ENCODE data around the gene NUDT8. TPM values are rescaled to one million over a fixed set of nuclear protein-coding genes. Genes with fewer than 3 reads are reported as not detected.

The NUDT8 gene
- total RNA-seq, 2 donors from 2014 or later = 11.5 to 21.8 TPM

- intact Hi-C loops (cut with DNase I) = no loop called here
- peak overlapping the region; percentile 46 to 93 (median 82) for H3K27ac ChIP-seq
- 85 to 95% methylated on average over 2 of the region's 2 CpGs for WGBS, 2 donors
Measured at GRCh38 chr11:67631853-67632174, 2.1 kb upstream of the NUDT8 start.

DNA sequence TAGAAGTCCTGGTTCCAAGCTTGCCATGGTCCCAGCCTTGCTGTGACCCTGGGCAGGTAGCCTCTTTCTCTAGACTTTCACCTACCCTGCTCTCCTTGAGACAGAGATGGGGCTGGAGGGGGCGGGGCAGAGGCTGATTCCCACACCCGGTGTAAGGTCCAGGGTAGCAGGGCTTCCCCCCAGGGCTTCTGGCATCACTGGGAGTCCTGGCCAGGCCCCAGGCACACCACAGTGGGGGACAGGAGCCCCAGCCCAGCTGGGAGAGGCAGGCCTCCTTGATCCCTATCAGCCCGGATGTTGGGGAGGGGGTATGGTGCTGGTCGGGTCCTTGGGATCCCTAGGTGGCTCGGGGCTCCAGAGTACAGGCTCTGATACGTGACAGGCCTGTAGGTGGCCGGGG, 1.7 kb upstream of the NUDT8 start:
- H3K27ac ChIP-seq = peak overlapping the region; percentile 74 to 95 (median 92)
- no peak for TF ChIP-seq POLR2A (IDR thresholded peaks at IDR 0.05)
- TF ChIP-seq CTCF (IDR thresholded peaks at IDR 0.05) = no peak
- H3K36me3 ChIP-seq (replicated peaks in 1 of 2; ENCODE audit: insufficient read depth in 1 of 2, low read depth in 2 of 2) = no peaks in the 10 kb centered on the region
- no peaks in the 10 kb centered on the region for H3K9me3 ChIP-seq
- DNase-seq (no peak), ATAC-seq (no peak)
- H3K4me1 ChIP-seq = peaks cover 42% of the 10 kb centered on the region
- H3K27me3 ChIP-seq = no peaks in the 10 kb centered on the region
- H3K4me3 ChIP-seq = no peak overlapping the region
- WGBS, 2 donors = 62 to 76% methylated on average over 5 to 7 of the region's 7 CpGs
- intact Hi-C loops (cut with DNase I) = no loop called here

More at GRCh38 chr11:67631853-67632174, 2.1 kb upstream of the NUDT8 start:
- Histone ChIP-seq H3K27me3 (no peaks in the 10 kb centered on the region), H3K4me1 (peaks cover 42% of the 10 kb centered on the region), H3K36me3 (replicated peaks in 1 of 2; ENCODE audit: insufficient read depth in 1 of 2, low read depth in 2 of 2) (no peaks in the 10 kb centered on the region), H3K4me3 (no peak overlapping the region), H3K9me3 (no peaks in the 10 kb centered on the region)
- ATAC-seq (no peak), DNase-seq (no peak)
- TF ChIP-seq POLR2A (IDR thresholded peaks at IDR 0.05) (no peak), CTCF (IDR thresholded peaks at IDR 0.05) (no peak)

DNA sequence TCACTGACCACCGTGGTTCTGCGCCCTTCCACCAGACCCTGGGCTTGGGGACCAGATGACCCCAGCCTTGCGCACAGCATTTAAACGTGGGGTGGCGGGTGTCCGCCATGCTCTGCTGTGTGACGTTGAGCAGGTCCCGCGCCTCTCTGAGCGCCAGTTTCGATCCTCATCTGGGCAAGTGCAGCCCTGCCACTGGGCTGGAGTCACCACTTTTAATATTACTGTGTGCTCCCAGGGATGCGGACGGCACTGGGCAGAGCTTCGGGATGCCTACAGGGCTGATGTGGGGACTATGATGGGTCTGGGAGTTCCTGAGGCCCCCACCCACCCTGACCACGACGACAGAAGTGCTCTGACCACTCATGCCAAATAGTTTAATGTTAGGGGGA, 1.2 kb upstream of the NUDT8 start:
- H3K27me3 ChIP-seq = no peaks in the 10 kb centered on the region
- ATAC-seq (no peak), DNase-seq (no peak)
- H3K4me3 ChIP-seq = peak overlapping the region in 1 of 2 donors; percentile 36
- H3K27ac ChIP-seq = peak overlapping the region; percentile 91 to 97 (median 94)
- intact Hi-C loops (cut with DNase I) = no loop called here
- WGBS, 2 donors = 44 to 53% methylated on average over 11 to 16 of the region's 16 CpGs
- no peaks in the 10 kb centered on the region for H3K9me3 ChIP-seq
- peaks cover 42% of the 10 kb centered on the region for H3K4me1 ChIP-seq
- TF ChIP-seq CTCF (IDR thresholded peaks at IDR 0.05) = no peak
- no peak for TF ChIP-seq POLR2A (IDR thresholded peaks at IDR 0.05)
- H3K36me3 ChIP-seq (replicated peaks in 1 of 2; ENCODE audit: insufficient read depth in 1 of 2, low read depth in 2 of 2) = no peaks in the 10 kb centered on the region

DNA sequence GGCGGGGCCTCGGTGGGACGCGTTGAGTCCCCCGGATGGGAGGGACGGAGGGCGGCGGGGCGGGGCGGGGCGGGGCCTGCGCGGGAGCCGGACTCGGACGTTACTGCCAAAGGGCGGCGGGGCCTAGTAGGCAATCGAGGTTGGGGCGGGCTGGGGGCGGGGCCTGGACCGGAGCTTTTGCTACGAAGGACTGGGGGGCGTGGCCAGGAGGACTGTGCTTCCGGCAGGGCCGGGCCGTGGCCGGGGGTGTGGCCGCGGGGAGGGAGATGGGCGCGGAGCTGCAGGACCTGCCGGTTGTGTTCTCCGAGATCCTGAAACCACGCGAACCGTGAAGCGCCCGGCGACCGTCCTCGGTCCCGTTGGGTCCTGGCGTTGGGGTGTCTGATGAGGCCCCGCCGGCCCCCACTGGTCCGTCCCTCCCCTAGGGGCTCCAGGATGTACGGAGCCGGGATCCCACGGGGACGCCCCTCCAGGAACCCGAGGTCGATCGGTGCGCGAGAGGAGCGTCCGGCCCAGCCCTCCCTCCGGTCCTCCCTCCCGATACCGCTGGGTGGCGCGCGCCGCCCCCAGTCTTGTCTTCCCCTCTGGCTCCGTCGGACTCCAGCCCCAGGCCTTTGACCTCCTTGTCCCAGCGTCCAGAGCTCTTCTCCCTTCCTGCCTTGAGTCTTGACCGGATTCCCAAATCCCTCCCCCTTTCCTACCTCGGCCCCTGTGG, 648 bp upstream of the NUDT8 start:
- H3K4me1 ChIP-seq = peaks cover 42% of the 10 kb centered on the region
- 0 to 1% methylated on average over 17 to 59 of the region's 70 CpGs for WGBS, 2 donors
- DNase-seq = peak; percentile 99 to 100 (median 100)
- peak; percentile 69 to 81 (median 79) for TF ChIP-seq POLR2A (IDR thresholded peaks at IDR 0.05)
- peak; percentile 47 to 75 (median 56) for TF ChIP-seq CTCF (IDR thresholded peaks at IDR 0.05)
- intact Hi-C loops (cut with DNase I) = no loop called here
- no peaks in the 10 kb centered on the region for H3K27me3 ChIP-seq
- H3K9me3 ChIP-seq = no peaks in the 10 kb centered on the region
- peak; percentile 82 for ATAC-seq
- peak overlapping the region; percentile 91 to 97 (median 94) for H3K27ac ChIP-seq
- H3K4me3 ChIP-seq = peak overlapping the region in 1 of 2 donors; percentile 36
- H3K36me3 ChIP-seq (replicated peaks in 1 of 2; ENCODE audit: insufficient read depth in 1 of 2, low read depth in 2 of 2) = no peaks in the 10 kb centered on the region
